ENCODE results near the gene THEM4.

DNA sequence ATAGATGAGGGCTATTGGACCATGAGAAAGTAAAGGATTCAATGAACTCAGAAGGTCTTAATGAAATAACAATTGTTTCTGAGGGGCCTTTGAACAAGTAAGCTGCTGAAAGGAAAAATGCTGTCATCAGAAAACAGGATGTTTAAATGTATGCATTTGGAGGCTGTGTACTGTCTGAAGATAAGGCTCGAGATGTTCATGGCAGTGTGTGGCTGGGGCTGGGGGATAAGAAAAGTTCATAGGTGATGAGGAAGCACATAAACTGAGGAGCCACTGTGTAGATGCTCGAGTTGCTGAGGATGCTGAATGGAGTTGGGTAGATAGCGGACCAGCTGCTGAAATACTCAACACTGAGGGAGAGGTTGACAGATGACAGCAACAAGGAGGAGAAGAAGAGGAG, 17.8 kb downstream of the THEM4 start:
- no peak for TF ChIP-seq GATA3 (IDR thresholded peaks at IDR 0.05; ENCODE audit: low read depth, low read length)
- no peak for TF ChIP-seq GATA2 (IDR thresholded peaks at IDR 0.05; ENCODE audit: low read depth, low read length)
